Suppressor macrophage treated with lipopolysaccharide for 4 hours (primary cell): ENCODE results near the gene ACTRT3.
A peak's percentile ranks its signal among the peaks of the same experiment; 100 is the strongest.
"Not testable (repeated sequence)": the region's sequence is repeated elsewhere in the genome, so short reads cannot be mapped to it uniquely, and the experiment has no call there.

Experiments used
- DNase-seq: peaks from one replicate; pipeline ENCODE4 v3.0.0-alpha.2; 2020

ACTRT3 gene

GRCh38 chr3:169772305-169772896 is 3.0 kb upstream of the ACTRT3 start:
- DNase-seq: peak; percentile 70

GRCh38 chr3:169771497-169772304 is 2.3 kb upstream of the ACTRT3 start:
- peak; percentile 85 for DNase-seq

GRCh38 chr3:169764882-169765612 is 4.3 kb downstream of the ACTRT3 start, which contains the start of gene TERC:
Gene TERC, minus strand, starts transcription at chr3:169765060.
- DNase-seq: peak; percentile 81

- peak; percentile 71 for DNase-seq
These were observed 5.0 kb downstream of the ACTRT3 start for GRCh38 chr3:169764312-169764881.

GRCh38 chr3:169760479-169760878 is 8.9 kb downstream of the ACTRT3 start:
- no peak for DNase-seq

GRCh38 chr3:169759256-169759655 is 10.1 kb downstream of the ACTRT3 start:
- DNase-seq: peak; percentile 48

- DNase-seq: no peak
These were observed 10.9 kb downstream of the ACTRT3 start for GRCh38 chr3:169758359-169758994.

GRCh38 chr3:169755488-169755887 is 13.9 kb downstream of the ACTRT3 start:
- DNase-seq: no peak

GRCh38 chr3:169754711-169755110 is 14.7 kb downstream of the ACTRT3 start:
- DNase-seq: no peak

GRCh38 chr3:169751875-169752274 is 17.5 kb downstream of the ACTRT3 start:
- no peak for DNase-seq

GRCh38 chr3:169750665-169751064 is 18.7 kb downstream of the ACTRT3 start:
- DNase-seq: no peak

GRCh38 chr3:169748670-169749069 is 20.7 kb downstream of the ACTRT3 start:
- no peak for DNase-seq

GRCh38 chr3:169746924-169747323 is 22.4 kb downstream of the ACTRT3 start:
- DNase-seq: no peak

- DNase-seq: no peak
These were observed 24.9 kb downstream of the ACTRT3 start for GRCh38 chr3:169744366-169745054.

GRCh38 chr3:169739067-169739466 is 30.3 kb downstream of the ACTRT3 start:
- DNase-seq: no peak

GRCh38 chr3:169731857-169732256 is 37.5 kb downstream of the ACTRT3 start:
- DNase-seq: not testable (repeated sequence)

GRCh38 chr3:169722724-169723123 is 46.6 kb downstream of the ACTRT3 start:
- no peak for DNase-seq

GRCh38 chr3:169718415-169718814 is 50.9 kb downstream of the ACTRT3 start:
- DNase-seq: not testable (repeated sequence)
